Endothelial cell of umbilical vein (primary cell): ENCODE measurements around the gene ZIC5. TPM values are rescaled to one million over a fixed set of nuclear protein-coding genes. Genes with fewer than 3 reads are reported as not detected.

Experiments used
- BruUV-seq: library from RNA; stranded (reverse); fragments of 400-500 nt; replicated peaks from 2 replicates; lab custom pipeline; 2021; lab: Mats Ljungman, UMichigan
- CTCF ChIA-PET: fragments of 300-600, 350-600 bp; sonication (Branson Sonifier 250); formaldehyde crosslinking; loops from one replicate; lab custom pipeline; 2021; ENCODE audit warnings: antibody characterized with exemption, inconsistent platforms; lab: Charles Lee
- POLR2A ChIA-PET: fragments of 300-600, 350-600 bp; sonication (Branson Sonifier 250); formaldehyde crosslinking; loops from one replicate; lab custom pipeline; 2021; ENCODE audit warnings: antibody characterized with exemption, inconsistent platforms; lab: Charles Lee
- DNase-seq: peaks from one replicate; pipeline ENCODE4 v3.0.0-alpha.2; 2011; ENCODE audit warnings: low read depth, low spot score
- FAIRE-seq: peaks from 2 replicates; lab custom pipeline; 2011; peaks lifted over from hg19 to GRCh38; lab: Jason Lieb, UNC
- H2AFZ ChIP-seq: 2 replicates; pipeline ENCODE4 v1.6.0; 2012; ENCODE audit warnings: low read depth, low read length, control low read depth, inconsistent platforms
- H3K27ac ChIP-seq: 2 replicates; pipeline ENCODE4 v1.5.1; 2011; ENCODE audit warnings: low read depth, mild to moderate bottlenecking, control low read depth, low read length, moderate library complexity; ENCODE audit not compliant: insufficient read depth
- H3K27me3 ChIP-seq, 2 experiments: 2 replicates each; pipeline versions ENCODE4 v1.6.0 to v1.6.1; 2011; ENCODE audit warnings: low read length in 2 of 2, mixed read lengths in 1 of 2; ENCODE audit not compliant: control insufficient read depth in 2 of 2, insufficient read depth in 2 of 2
- H3K36me3 ChIP-seq, 2 experiments: 2 replicates in 1 of 2; 3 replicates in 1 of 2; pipeline ENCODE4 v1.5.1; 2011; ENCODE audit warnings: low read length in 2 of 2, mild to moderate bottlenecking in 1 of 2, moderate library complexity in 1 of 2; ENCODE audit not compliant: control insufficient read depth in 2 of 2, insufficient read depth in 2 of 2; ENCODE audit errors: extremely low read depth in 1 of 2
- H3K4me1 ChIP-seq: 3 replicates; pipeline ENCODE4 v1.5.1; 2011; ENCODE audit warnings: mild to moderate bottlenecking, low read length; ENCODE audit not compliant: control insufficient read depth, insufficient read depth; ENCODE audit errors: extremely low read depth
- H3K4me2 ChIP-seq: 2 replicates; pipeline ENCODE4 v1.6.1; 2011; ENCODE audit warnings: low read length, control low read depth, mixed read lengths; ENCODE audit not compliant: insufficient read depth
- H3K4me3 ChIP-seq, 3 experiments: fragments of 200-600 bp in 1 of 3; sonication (generic), shearing (Covaris generic) in 1 of 3; replicated peaks in 1 of 3; 2 replicates each; pipeline ENCODE4 v1.5.1; 2011 to 2016; ENCODE audit warnings: control low read depth in 3 of 3, low read length in 3 of 3, mild to moderate bottlenecking in 2 of 3, inconsistent platforms in 1 of 3, low read depth in 1 of 3, moderate library complexity in 1 of 3; ENCODE audit not compliant: insufficient read depth in 1 of 3
- H3K79me2 ChIP-seq: 2 replicates; pipeline ENCODE4 v1.6.0; 2012; ENCODE audit warnings: low read length, inconsistent platforms; ENCODE audit not compliant: control insufficient read depth, insufficient read depth
- H3K9ac ChIP-seq: replicated peaks from 2 replicates; pipeline ENCODE3; 2011; ENCODE audit warnings: low read length, control low read depth; ENCODE audit not compliant: insufficient read depth; ENCODE audit errors: extremely low read depth
- H3K9me1 ChIP-seq: replicated peaks from 3 replicates; pipeline ENCODE4 v1.6.0; 2011; ENCODE audit warnings: mild to moderate bottlenecking, low read length; ENCODE audit not compliant: control insufficient read depth, insufficient read depth; ENCODE audit errors: extremely low read depth
- H3K9me3 ChIP-seq: replicated peaks from 2 replicates; pipeline ENCODE4 v1.5.1; 2012; ENCODE audit warnings: low read length, inconsistent platforms; ENCODE audit not compliant: control insufficient read depth, insufficient read depth
- H4K20me1 ChIP-seq: replicated peaks from 2 replicates; pipeline ENCODE3; 2011; ENCODE audit warnings: mild to moderate bottlenecking, low read length; ENCODE audit not compliant: control insufficient read depth, insufficient read depth; ENCODE audit errors: extremely low read depth
- CTCF ChIP-seq, 2 donors: IDR thresholded peaks; 1 replicate in 1 of 2; 2 replicates in 1 of 2; pipeline ENCODE4 v1.5.1; 2011; ENCODE audit warnings: low read length in 2 of 2, mild to moderate bottlenecking in 2 of 2, moderate library complexity in 2 of 2, control low read depth in 1 of 2, inconsistent platforms in 1 of 2, low read depth in 1 of 2; ENCODE audit not compliant: insufficient read depth in 1 of 2; ENCODE audit errors: extremely low read depth in 1 of 2
- EZH2 ChIP-seq: IDR thresholded peaks from 2 replicates; pipeline ENCODE4 v1.6.1; 2012; ENCODE audit warnings: borderline replicate concordance, low read depth, mild to moderate bottlenecking, moderate library complexity, low read length, inconsistent platforms; ENCODE audit not compliant: severe bottlenecking
- FOS ChIP-seq: IDR thresholded peaks from 2 replicates; pipeline ENCODE4 v1.6.1; 2011; ENCODE audit warnings: mild to moderate bottlenecking, low read length, moderate library complexity, borderline replicate concordance; ENCODE audit not compliant: insufficient read depth
- JUN ChIP-seq: IDR thresholded peaks from 2 replicates; pipeline ENCODE4 v1.6.1; 2011; ENCODE audit warnings: borderline replicate concordance, low read depth; ENCODE audit not compliant: insufficient read length, insufficient read depth
- MYC ChIP-seq: IDR thresholded peaks from one replicate; pipeline ENCODE4 v1.6.1; 2011; ENCODE audit warnings: mild to moderate bottlenecking, low read depth, low read length
- POLR2A ChIP-seq: IDR thresholded peaks from 2 replicates; pipeline ENCODE4 v1.6.1; 2012; ENCODE audit warnings: low read depth, mild to moderate bottlenecking, control low read depth, low read length
- POLR2AphosphoS5 ChIP-seq: IDR thresholded peaks from 2 replicates; pipeline ENCODE4 v1.6.1; 2012; ENCODE audit warnings: low read depth, mild to moderate bottlenecking, control low read depth, low read length, moderate library complexity; ENCODE audit not compliant: insufficient read depth
- dilution Hi-C: fragments of 300-500 bp; cut with MboI; formaldehyde crosslinking; loops from one replicate; pipeline ENCODE4 v1.15.0; 2019; ENCODE audit warnings: low sequenced_read_pairs; ENCODE audit not compliant: extremely low pct_ligation_motif_present
- intact Hi-C: fragments of 100-400 bp; cut with micrococcal nuclease; formaldehyde crosslinking; loops from one replicate; pipeline ENCODE4 v1.10.0; 2022
- polyA plus RNA-seq, 4 experiments: library from polyadenylated mRNA; depleted of rRNA in 3 of 4; stranded (reverse) in 3 of 4; unstranded in 1 of 4; fragments of >200 nt; gene quantifications; 2 replicates each; pipeline versions ENCODE4 v1.2.1 to v1.2.3, GENCODE V29; 2011 to 2012; ENCODE audit warnings: missing spikeins in 1 of 4
- total RNA-seq: library from RNA; stranded (reverse); gene quantifications from 2 replicates; pipeline ENCODE4 v1.2.3, GENCODE V29; 2021

Gene ZIC5
- total and polyA plus RNA-seq, 2 donors (not counting 3 experiments of a cell fraction or from before 2014, with no cell fraction given) = not detected

- intact Hi-C loops = loop anchor here (5.0 kb wide), 1 partner anchor 240 kb away; no protein-coding TSS in a partner anchor
- CTCF ChIA-PET = interaction anchor here (0.9 to 1.1 kb wide), 2 partner anchors 243 to 523 kb away, joined by 4 to 6 read pairs; no protein-coding TSS in a partner anchor
- DNase-seq (no peak), FAIRE-seq (no peak)
- Histone ChIP-seq H4K20me1 (no peaks in the 10 kb centered on the region), H2AFZ (no peak overlapping the region), H3K27ac (no peak overlapping the region), H3K9me1 (no peaks in the 10 kb centered on the region), H3K4me3 (no peak overlapping the region), H3K79me2 (no peaks in the 10 kb centered on the region), H3K4me1 (no peaks in the 10 kb centered on the region), H3K9me3 (no peaks in the 10 kb centered on the region), H3K27me3 (peaks cover 93 to 100% of the 10 kb centered on the region in 2 experiments), H3K9ac (no peak overlapping the region), H3K4me2 (no peak overlapping the region), H3K36me3 (no peaks in the 10 kb centered on the region)
- TF ChIP-seq FOS (no peak), EZH2 (peak; percentile 35), POLR2AphosphoS5 (no peak), JUN (no peak), MYC (no peak), POLR2A (no peak), CTCF (IDR thresholded peaks at IDR 0.05; ENCODE audit: extremely low read depth in 1 of 2, insufficient read depth in 1 of 2, low read depth in 1 of 2, low read length in 2 of 2) (no peak)
- dilution Hi-C loops = no loop called here
- POLR2A ChIA-PET = no interaction called here
- BruUV-seq = no TSS peak
These were observed 20.5 kb upstream of the ZIC5 start for GRCh38 chr13:99991828-99992775.
